Activated CD8-positive, alpha-beta memory T cell treated with anti-CD3 and anti-CD28 coated beads for 1 hour (primary cell): ENCODE measurements around the gene NPFFR1.

Experiments used
- DNase-seq, 2 donors: peaks; one replicate each; pipeline ENCODE4 v3.0.0-alpha.2; 2020; ENCODE audit warnings: low read depth in 1 of 2; ENCODE audit errors: extremely low read depth in 1 of 2

The NPFFR1 gene

DNA sequence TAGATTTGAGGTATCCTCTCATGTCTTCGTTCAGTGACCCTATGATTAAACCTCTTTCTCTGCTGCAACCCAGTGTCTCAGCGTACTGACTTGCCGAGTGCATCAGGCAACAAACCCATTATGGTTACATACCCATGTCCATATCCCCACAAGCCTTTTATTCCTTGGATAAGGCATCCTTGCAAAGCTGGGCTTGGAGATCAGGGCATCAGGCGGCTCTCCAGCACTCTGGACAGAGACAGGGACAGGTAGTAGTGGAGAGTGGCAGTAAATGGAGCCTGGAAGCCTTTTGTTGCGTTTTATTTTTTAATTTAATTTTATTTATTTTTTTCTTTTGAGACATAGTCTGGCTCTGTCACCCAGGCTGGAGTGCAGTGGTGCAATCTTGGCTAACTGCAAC, 32.0 kb upstream of the NPFFR1 start:
- no peak for DNase-seq

GRCh38 chr10:70315276-70315675, 31.5 kb upstream of the NPFFR1 start:
- DNase-seq, result no peak

DNA sequence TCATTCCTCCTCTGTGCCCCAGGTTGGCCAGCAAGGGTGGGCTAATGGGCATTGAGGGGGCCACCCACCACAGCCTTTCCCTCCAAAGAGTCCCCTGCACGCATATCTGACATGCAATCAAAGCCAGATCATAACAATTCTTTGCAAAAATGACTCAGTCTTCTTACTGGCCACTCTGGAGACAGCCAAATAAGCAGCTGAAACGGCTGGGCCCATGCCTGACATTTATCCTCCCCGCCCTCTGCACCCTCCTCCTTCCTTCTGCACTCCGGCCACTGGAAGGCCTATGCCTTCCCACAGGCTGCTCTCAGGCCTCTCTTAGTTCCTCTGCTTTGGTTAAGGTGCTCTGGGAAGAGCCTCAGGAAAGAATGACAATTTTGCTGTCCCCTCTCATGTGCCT, 29.2 kb upstream of the NPFFR1 start:
- DNase-seq, result no peak

DNA sequence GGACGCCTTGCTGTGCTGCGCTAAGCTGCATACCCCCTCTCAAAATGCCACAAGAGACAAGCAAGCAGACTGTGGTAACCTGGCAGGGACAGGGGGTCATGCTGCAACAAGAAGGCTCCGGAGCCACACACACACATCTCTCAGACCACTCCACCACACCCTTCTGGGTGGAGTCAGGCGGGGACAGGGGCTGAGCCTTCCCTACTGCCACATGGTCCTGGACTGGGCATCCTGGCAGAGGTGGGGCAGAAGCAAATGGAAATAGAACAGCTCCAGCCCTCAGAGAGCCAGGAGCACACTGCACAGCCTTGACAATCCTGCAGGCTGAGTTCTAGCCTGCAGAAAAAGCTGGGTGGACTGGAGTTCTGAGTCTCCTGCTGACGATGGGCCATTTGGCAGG, 28.4 kb upstream of the NPFFR1 start:
- no peak for DNase-seq

GRCh38 chr10:70311698-70312097, 27.9 kb upstream of the NPFFR1 start:
- DNase-seq, result no peak

- no peak for DNase-seq
These were observed 25.9 kb upstream of the NPFFR1 start for GRCh38 chr10:70309661-70310060.

GRCh38 chr10:70308121-70309060, 24.6 kb upstream of the NPFFR1 start:
- no peak for DNase-seq

GRCh38 chr10:70306886-70307520, 23.2 kb upstream of the NPFFR1 start:
- no peak for DNase-seq

GRCh38 chr10:70306181-70306705, 22.4 kb upstream of the NPFFR1 start:
- no peak for DNase-seq

- DNase-seq, result no peak
These were observed 19.9 kb upstream of the NPFFR1 start for GRCh38 chr10:70303730-70304129.

GRCh38 chr10:70302292-70302691, 18.5 kb upstream of the NPFFR1 start:
- no peak for DNase-seq

GRCh38 chr10:70300908-70301597, 17.2 kb upstream of the NPFFR1 start:
- no peak for DNase-seq

DNA sequence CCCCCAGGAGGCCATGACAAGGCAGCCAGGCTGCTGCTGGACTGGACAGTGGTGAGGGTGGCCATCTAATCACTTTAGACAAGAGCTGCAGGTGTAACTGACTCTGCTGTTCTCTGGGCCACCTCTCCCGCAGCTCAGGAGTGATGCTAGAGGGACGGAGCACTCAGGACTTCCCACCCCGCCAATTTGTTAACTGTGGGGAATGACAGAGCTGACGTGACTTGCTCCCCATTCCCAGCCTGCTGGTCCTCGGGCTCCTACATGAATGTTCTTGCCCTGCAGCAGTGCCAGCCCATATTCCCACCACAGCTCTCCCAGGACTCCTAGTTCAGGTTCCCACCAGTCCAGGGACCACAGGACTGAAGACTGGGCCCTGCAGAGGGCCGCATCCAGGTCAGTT, 16.7 kb upstream of the NPFFR1 start:
- no peak for DNase-seq

GRCh38 chr10:70299876-70300275, 16.1 kb upstream of the NPFFR1 start:
- DNase-seq, result no peak

- DNase-seq, result no peak
These were observed 14.6 kb upstream of the NPFFR1 start for GRCh38 chr10:70298393-70298792.

GRCh38 chr10:70297224-70297623, 13.4 kb upstream of the NPFFR1 start:
- no peak for DNase-seq

GRCh38 chr10:70296406-70296899, 12.6 kb upstream of the NPFFR1 start:
- no peak for DNase-seq

DNA sequence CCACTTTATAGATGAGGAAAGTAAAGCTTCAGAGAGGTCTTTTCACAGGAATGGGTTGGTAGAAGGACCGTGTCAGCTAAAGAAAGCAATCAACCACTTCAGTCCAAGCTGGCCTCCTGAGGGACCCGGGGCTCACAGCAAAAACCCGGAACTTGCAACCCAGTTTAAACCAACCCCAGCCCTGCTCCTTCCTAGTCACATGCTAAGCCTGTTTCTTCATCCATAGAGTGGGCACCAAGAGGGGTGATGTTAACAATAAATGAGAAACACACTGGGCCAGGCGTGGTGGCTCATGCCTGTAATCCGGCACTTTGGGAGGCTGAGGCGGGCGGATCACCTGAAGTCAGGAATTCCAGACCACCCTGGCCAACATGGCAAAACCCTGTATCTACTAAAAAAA, 12.1 kb upstream of the NPFFR1 start:
- no peak for DNase-seq

DNA sequence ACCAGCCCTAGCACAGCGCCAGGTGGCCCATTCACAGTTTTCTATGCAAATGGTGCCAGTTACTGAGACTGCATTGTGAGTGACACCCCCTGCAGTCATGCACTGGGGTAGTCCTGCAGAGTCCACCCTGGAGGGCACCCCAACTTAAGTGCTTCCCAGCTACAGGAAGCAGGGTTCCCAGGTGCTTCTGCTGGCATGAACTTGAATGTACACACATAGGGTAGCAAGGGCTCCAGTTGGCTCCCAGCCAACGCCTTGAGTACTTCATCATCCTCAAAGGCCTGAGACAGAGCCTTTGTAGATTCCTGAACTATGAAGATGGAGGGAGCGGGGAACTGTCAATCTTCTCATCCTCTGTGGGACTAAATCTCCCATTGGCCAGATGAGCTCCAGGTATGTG, 11.5 kb upstream of the NPFFR1 start:
- no peak for DNase-seq

- DNase-seq, result no peak
These were observed 9.5 kb upstream of the NPFFR1 start for GRCh38 chr10:70293169-70293843.

DNA sequence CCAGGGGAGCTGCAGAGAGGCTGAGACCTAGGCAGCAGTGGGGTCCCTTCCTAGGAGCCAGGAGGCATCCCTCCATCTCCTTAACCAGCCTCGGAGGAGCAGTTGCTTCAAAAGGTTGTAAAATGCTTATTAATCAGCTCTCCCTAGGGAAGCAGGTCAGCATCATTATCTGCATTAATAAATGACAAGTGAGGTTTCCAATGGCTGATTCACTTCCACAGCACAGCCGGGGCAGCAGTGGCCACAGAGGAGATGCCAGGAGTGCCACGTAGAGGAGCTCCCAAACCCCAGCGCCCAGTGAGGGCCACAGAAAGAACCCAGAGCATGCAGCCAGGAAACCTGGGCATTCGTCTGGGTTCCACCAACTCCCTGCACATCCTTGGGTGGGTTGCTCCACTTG, 8.2 kb upstream of the NPFFR1 start:
- no peak for DNase-seq
